Measurements from ENCODE around the gene DLG2. TPM values are rescaled to one million over a fixed set of nuclear protein-coding genes. Genes with fewer than 3 reads are reported as not detected.

The DLG2 gene
- total RNA-seq, 1 donor from 2014 or later, result 6.3 TPM

- no peak for ATAC-seq
Observed at GRCh38 chr11:85541683-85542082, 85.5 kb downstream of the DLG2 start.

GRCh38 chr11:85540635-85541205 is 86.4 kb downstream of the DLG2 start:
- ATAC-seq, result no peak

- ATAC-seq, result no peak
Observed at GRCh38 chr11:85540181-85540580, 87.0 kb downstream of the DLG2 start.

GRCh38 chr11:85539740-85540139 is 87.4 kb downstream of the DLG2 start:
- no peak for ATAC-seq

- no peak for ATAC-seq
Observed at GRCh38 chr11:85539029-85539689, 88.0 kb downstream of the DLG2 start.

- no peak for ATAC-seq
Observed at GRCh38 chr11:85536438-85536837, 90.7 kb downstream of the DLG2 start.

GRCh38 chr11:85534806-85535205 is 92.3 kb downstream of the DLG2 start:
- no peak for ATAC-seq

- no peak for ATAC-seq
Observed at GRCh38 chr11:85531191-85531897, 95.8 kb downstream of the DLG2 start.

GRCh38 chr11:85530634-85531033 is 96.5 kb downstream of the DLG2 start:
- no peak for ATAC-seq

GRCh38 chr11:85526564-85526963 is 100.6 kb downstream of the DLG2 start:
- ATAC-seq, result no peak

GRCh38 chr11:85525686-85526085 is 101.5 kb downstream of the DLG2 start:
- no peak for ATAC-seq

- ATAC-seq, result no peak
Observed at GRCh38 chr11:85517272-85517671, 109.9 kb downstream of the DLG2 start.

- ATAC-seq, result no peak
Observed at GRCh38 chr11:85495918-85496317, 131.2 kb downstream of the DLG2 start.

GRCh38 chr11:85494396-85494795 is 132.7 kb downstream of the DLG2 start:
- no peak for ATAC-seq

GRCh38 chr11:85485902-85486301 is 141.2 kb downstream of the DLG2 start:
- no peak for ATAC-seq

- no peak for ATAC-seq
Observed at GRCh38 chr11:85483861-85484260, 143.3 kb downstream of the DLG2 start.

GRCh38 chr11:85481862-85482261 is 145.3 kb downstream of the DLG2 start:
- ATAC-seq, result no peak

- ATAC-seq, result no peak
Observed at GRCh38 chr11:85475660-85476517, 151.3 kb downstream of the DLG2 start.

- no peak for ATAC-seq
Observed at GRCh38 chr11:85472953-85473352, 154.2 kb downstream of the DLG2 start.

GRCh38 chr11:85464283-85464682 is 162.9 kb downstream of the DLG2 start:
- ATAC-seq, result no peak

- no peak for ATAC-seq
Observed at GRCh38 chr11:85459304-85459703, 167.8 kb downstream of the DLG2 start.

- ATAC-seq, result no peak
Observed at GRCh38 chr11:85444479-85444878, 182.7 kb downstream of the DLG2 start.

GRCh38 chr11:85440273-85440672 is 186.9 kb downstream of the DLG2 start:
- ATAC-seq, result no peak

Data from esophagus mucosa (tissue), 1 donor.